HCT116 (cell line): ENCODE data around the gene AMACR. TPM values are rescaled to one million over a fixed set of nuclear protein-coding genes. Genes with fewer than 3 reads are reported as not detected.

Experiments used
- ATAC-seq: fragments of 200-7000 bp; cut with Tn5 transposase; 2 replicates; pipeline ENCODE4 v1.9.1; 2020; ENCODE audit warnings: mild to moderate bottlenecking, moderate library complexity
- BruUV-seq: library from RNA; stranded (reverse); fragments of 400-500 nt; replicated peaks from 2 replicates; lab custom pipeline; 2021; lab: Mats Ljungman, UMichigan
- CTCF ChIA-PET: fragments of 300-600 bp; sonication (Branson Sonifier 250); formaldehyde crosslinking; loops from one replicate; lab custom pipeline; 2021; ENCODE audit warnings: antibody characterized with exemption; lab: Charles Lee
- POLR2A ChIA-PET: fragments of 300-600, 350-600 bp; sonication (Branson Sonifier 250); formaldehyde crosslinking; loops from one replicate; lab custom pipeline; 2021; ENCODE audit warnings: antibody characterized with exemption; lab: Charles Lee
- RAD21 ChIA-PET, 2 experiments: fragments of 300-600 bp; sonication (Branson Sonifier 250); formaldehyde crosslinking; loops; one replicate each; lab custom pipeline; 2023; ENCODE audit warnings: low total read pairs in 2 of 2; ENCODE audit not compliant: uncharacterized antibody in 2 of 2, unreplicated experiment in 2 of 2, low non-redundant PET in 1 of 2; lab: Charles Lee
- DNase-seq: peaks from one replicate; pipeline ENCODE4 v3.0.0-alpha.2; 2010; ENCODE audit warnings: low read depth, low spot score
- H2AFZ ChIP-seq: fragments of 200-600 bp; shearing (Covaris generic), sonication (generic); 2 replicates; pipeline ENCODE4 v1.6.1; 2017; ENCODE audit warnings: low read depth, mixed run types, mixed read lengths, antibody characterized with exemption, low read length; ENCODE audit not compliant: poor library complexity, severe bottlenecking
- H3K27ac ChIP-seq: 2 replicates; pipeline ENCODE4 v1.5.1; 2012; ENCODE audit warnings: low read depth, low read length
- H3K27me3 ChIP-seq: fragments of 200-600 bp; sonication (generic); 2 replicates; pipeline ENCODE4 v1.6.1; 2016; ENCODE audit warnings: mixed run types, low read length, mixed read lengths; ENCODE audit not compliant: insufficient read depth
- H3K36me3 ChIP-seq, 2 experiments: fragments of 200-500 bp in 1 of 2; fragments of 200-600 bp in 1 of 2; sonication (Bioruptor generic) in 1 of 2; sonication (generic) in 1 of 2; 2 replicates each; pipeline versions ENCODE4 v1.5.1 to v1.6.1; 2014 to 2016; ENCODE audit warnings: low read length in 2 of 2, inconsistent platforms in 1 of 2, mixed read lengths in 1 of 2, mixed run types in 1 of 2; ENCODE audit not compliant: insufficient read depth in 2 of 2, control insufficient read depth in 1 of 2
- H3K4me1 ChIP-seq, 2 experiments: fragments of 200-600 bp in 1 of 2; sonication (generic) in 1 of 2; 2 replicates each; pipeline versions ENCODE4 v1.5.1 to v1.6.1; 2012 to 2017; ENCODE audit warnings: low read length in 2 of 2, inconsistent platforms in 1 of 2, mild to moderate bottlenecking in 1 of 2, mixed read lengths in 1 of 2, mixed run types in 1 of 2, moderate library complexity in 1 of 2; ENCODE audit not compliant: insufficient read depth in 2 of 2, control insufficient read depth in 1 of 2
- H3K4me2 ChIP-seq: fragments of 200-600 bp; sonication (generic); 2 replicates; pipeline ENCODE4 v1.6.1; 2017; ENCODE audit warnings: mixed run types, low read length, mixed read lengths
- H3K4me3 ChIP-seq, 2 experiments: fragments of 200-600 bp in 1 of 2; sonication (generic) in 1 of 2; replicated peaks in 1 of 2; 2 replicates each; pipeline ENCODE4 v1.5.1; 2011 to 2016; ENCODE audit warnings: low read length in 2 of 2, control low read depth in 1 of 2, low read depth in 1 of 2, mild to moderate bottlenecking in 1 of 2, mixed read lengths in 1 of 2, mixed run types in 1 of 2
- H3K79me2 ChIP-seq: fragments of 200-600 bp; sonication (generic); 2 replicates; pipeline ENCODE4 v1.6.1; 2017; ENCODE audit warnings: mild to moderate bottlenecking, mixed run types, low read length, moderate library complexity, mixed read lengths; ENCODE audit not compliant: insufficient read depth
- H3K9ac ChIP-seq: fragments of 200-600 bp; sonication (generic); 2 replicates; pipeline ENCODE4 v1.6.1; 2016; ENCODE audit warnings: low read length, mixed read lengths
- H3K9me2 ChIP-seq: fragments of 200-600 bp; sonication (generic), shearing (Covaris generic); 2 replicates; pipeline ENCODE4 v1.6.1; 2017; ENCODE audit warnings: mixed run types, mild to moderate bottlenecking, moderate library complexity; ENCODE audit not compliant: insufficient read depth
- H3K9me3 ChIP-seq, 2 experiments: fragments of 200-500 bp in 1 of 2; fragments of 200-600 bp in 1 of 2; sonication (Bioruptor generic) in 1 of 2; sonication (generic) in 1 of 2; 2 replicates each; pipeline ENCODE4 v1.6.1; 2014 to 2017; ENCODE audit warnings: low read length in 2 of 2, mixed read lengths in 2 of 2, inconsistent platforms in 1 of 2, low read depth in 1 of 2, mild to moderate bottlenecking in 1 of 2, mixed run types in 1 of 2, moderate library complexity in 1 of 2; ENCODE audit not compliant: control insufficient read depth in 1 of 2, insufficient read depth in 1 of 2
- H4K20me1 ChIP-seq: fragments of 200-600 bp; sonication (generic), shearing (Covaris generic); 2 replicates; pipeline ENCODE4 v1.6.1; 2017; ENCODE audit warnings: mixed run types, mild to moderate bottlenecking, moderate library complexity; ENCODE audit not compliant: insufficient read depth
- ATF3 ChIP-seq: IDR thresholded peaks from 2 replicates; pipeline ENCODE4 v1.6.1; 2012
- CBX3 ChIP-seq: IDR thresholded peaks from 2 replicates; pipeline ENCODE4 v1.6.1; 2012; ENCODE audit warnings: low read depth
- CEBPB ChIP-seq: IDR thresholded peaks from 2 replicates; pipeline ENCODE4 v1.6.1; 2012; ENCODE audit warnings: low read depth
- CTCF ChIP-seq, 3 experiments: fragments of 200-600 bp in 1 of 3; sonication (generic) in 1 of 3; IDR thresholded peaks in 2 of 3; conservative IDR thresholded peaks in 1 of 3; 2 replicates each; pipeline ENCODE4 v1.5.1; 2012 to 2017; ENCODE audit warnings: low read depth in 2 of 3, low read length in 2 of 3, antibody characterized with exemption in 1 of 3, borderline replicate concordance in 1 of 3, control low read depth in 1 of 3, mild to moderate bottlenecking in 1 of 3, mixed read lengths in 1 of 3, mixed run types in 1 of 3, moderate library complexity in 1 of 3; ENCODE audit not compliant: insufficient read depth in 1 of 3
- EGR1 ChIP-seq: IDR thresholded peaks from 2 replicates; pipeline ENCODE4 v1.6.1; 2012; ENCODE audit warnings: low read depth
- EZH2phosphoT487 ChIP-seq: fragments of 200-600 bp; IDR thresholded peaks from 2 replicates; pipeline ENCODE4 v1.6.1; 2018; ENCODE audit warnings: antibody characterized with exemption, borderline replicate concordance
- MAX ChIP-seq: IDR thresholded peaks from 2 replicates; pipeline ENCODE4 v1.6.1; 2012
- POLR2A ChIP-seq: IDR thresholded peaks from 2 replicates; pipeline ENCODE4 v1.7.0; 2011; ENCODE audit warnings: borderline replicate concordance; ENCODE audit not compliant: insufficient read depth, insufficient read length; ENCODE audit errors: extremely low read depth
- POLR2AphosphoS5 ChIP-seq: IDR thresholded peaks from 2 replicates; pipeline ENCODE4 v1.6.1; 2011; ENCODE audit warnings: mild to moderate bottlenecking, low read depth, low read length, moderate library complexity
- RAD21 ChIP-seq: IDR thresholded peaks from 2 replicates; pipeline ENCODE4 v1.6.1; 2012; ENCODE audit warnings: low read depth, mild to moderate bottlenecking
- SP1 ChIP-seq: IDR thresholded peaks from 2 replicates; pipeline ENCODE4 v1.6.1; 2012; ENCODE audit warnings: low read depth
- SRF ChIP-seq: IDR thresholded peaks from 2 replicates; pipeline ENCODE4 v1.6.1; 2012; ENCODE audit warnings: low read depth
- ZBTB33 ChIP-seq: IDR thresholded peaks from 2 replicates; pipeline ENCODE4 v1.6.1; 2011; ENCODE audit warnings: mild to moderate bottlenecking, low read length, moderate library complexity; ENCODE audit not compliant: insufficient replicate concordance; ENCODE audit errors: extremely low read depth
- ZNF274 ChIP-seq: fragments of 200-500 bp; sonication (Bioruptor generic); IDR thresholded peaks from 2 replicates; pipeline ENCODE4 v1.6.1; 2014; ENCODE audit warnings: mild to moderate bottlenecking, low read depth, low read length, inconsistent platforms
- intact Hi-C: fragments of 100-400 bp; cut with micrococcal nuclease; formaldehyde crosslinking; loops from 2 replicates; pipeline ENCODE4 v1.10.0; 2022
- total RNA-seq: library from RNA; stranded (reverse); gene quantifications from one replicate; pipeline ENCODE4 v1.2.1, GENCODE V29; 2021; ENCODE audit not compliant: unreplicated experiment

The AMACR gene
- total RNA-seq, 1 experiment from 2014 or later: 4.3 TPM

- no peak for ATAC-seq
- no peak overlapping the region for H3K9ac ChIP-seq
- H3K4me2 ChIP-seq: no peak overlapping the region
- H3K9me2 ChIP-seq: no peaks in the 10 kb centered on the region
- ChIA-PET POLR2A (no interaction called here), CTCF (no interaction called here), RAD21 (no interaction called here)
- H3K9me3 ChIP-seq: no peaks in the 10 kb centered on the region
- intact Hi-C loops: no loop called here
- no peak overlapping the region for H3K4me3 ChIP-seq
- BruUV-seq: no TSS peak
- no peaks in the 10 kb centered on the region for H4K20me1 ChIP-seq
- no peak overlapping the region for H3K27ac ChIP-seq
- H3K27me3 ChIP-seq: peaks cover 43% of the 10 kb centered on the region
- DNase-seq: no peak
- no peaks in the 10 kb centered on the region for H3K79me2 ChIP-seq
- no peak for TF ChIP-seq POLR2A
- no peak for TF ChIP-seq CBX3
- no peak for TF ChIP-seq CEBPB
- no peak for TF ChIP-seq MAX
- TF ChIP-seq RAD21: no peak
- TF ChIP-seq SRF: no peak
- no peak for TF ChIP-seq EZH2phosphoT487
- no peak for TF ChIP-seq ATF3
- no peak for TF ChIP-seq EGR1
- no peak for TF ChIP-seq ZNF274
- TF ChIP-seq POLR2AphosphoS5: no peak
- no peak for TF ChIP-seq CTCF (IDR thresholded peaks at IDR 0.05 in 2 of 3, conservative IDR thresholded peaks at IDR 0.05 in 1 of 3; ENCODE audit: borderline replicate concordance in 1 of 3, insufficient read depth in 1 of 3, low read depth in 2 of 3, low read length in 2 of 3)
- no peak for TF ChIP-seq ZBTB33
- no peak for TF ChIP-seq SP1
- H3K4me1 ChIP-seq: no peaks in the 10 kb centered on the region
- H3K36me3 ChIP-seq: no peaks in the 10 kb centered on the region
- H2AFZ ChIP-seq: no peak overlapping the region
Observed at GRCh38 chr5:33938507-33938796, 69.4 kb downstream of the AMACR start.
